ENCODE results near the gene FILIP1L. TPM values are rescaled to one million over a fixed set of nuclear protein-coding genes. Genes with fewer than 3 reads are reported as not detected.

The FILIP1L gene
- total RNA-seq, 1 donor from 2014 or later = 41.5 TPM

DNA sequence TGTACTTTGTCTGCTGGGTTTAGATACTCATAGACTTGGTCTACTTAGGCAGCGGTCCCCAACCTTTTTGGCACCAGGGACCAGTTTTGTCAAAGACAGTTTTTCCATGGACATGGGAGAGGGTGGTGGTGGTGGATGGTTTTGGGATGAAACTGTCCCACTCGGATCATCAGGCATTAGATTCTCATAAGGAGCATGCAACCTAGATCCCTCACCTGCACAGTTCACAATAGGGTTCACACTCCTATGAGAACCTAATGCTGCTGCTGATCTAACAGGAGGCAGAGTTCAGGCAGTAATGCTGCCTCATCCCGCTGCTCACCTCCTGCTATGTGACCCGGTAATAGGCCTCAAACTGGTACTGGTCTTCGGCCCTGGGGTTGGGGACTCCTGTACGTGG is 251.3 kb downstream of the FILIP1L start:
- no peaks in the 10 kb centered on the region for H3K9me3 ChIP-seq
- H3K27me3 ChIP-seq = no peaks in the 10 kb centered on the region
- no peak overlapping the region for H3K4me3 ChIP-seq
- H3K36me3 ChIP-seq = peaks cover 0 to 5% of the 10 kb centered on the region in 2 donors
- TF ChIP-seq, protein P1, sequence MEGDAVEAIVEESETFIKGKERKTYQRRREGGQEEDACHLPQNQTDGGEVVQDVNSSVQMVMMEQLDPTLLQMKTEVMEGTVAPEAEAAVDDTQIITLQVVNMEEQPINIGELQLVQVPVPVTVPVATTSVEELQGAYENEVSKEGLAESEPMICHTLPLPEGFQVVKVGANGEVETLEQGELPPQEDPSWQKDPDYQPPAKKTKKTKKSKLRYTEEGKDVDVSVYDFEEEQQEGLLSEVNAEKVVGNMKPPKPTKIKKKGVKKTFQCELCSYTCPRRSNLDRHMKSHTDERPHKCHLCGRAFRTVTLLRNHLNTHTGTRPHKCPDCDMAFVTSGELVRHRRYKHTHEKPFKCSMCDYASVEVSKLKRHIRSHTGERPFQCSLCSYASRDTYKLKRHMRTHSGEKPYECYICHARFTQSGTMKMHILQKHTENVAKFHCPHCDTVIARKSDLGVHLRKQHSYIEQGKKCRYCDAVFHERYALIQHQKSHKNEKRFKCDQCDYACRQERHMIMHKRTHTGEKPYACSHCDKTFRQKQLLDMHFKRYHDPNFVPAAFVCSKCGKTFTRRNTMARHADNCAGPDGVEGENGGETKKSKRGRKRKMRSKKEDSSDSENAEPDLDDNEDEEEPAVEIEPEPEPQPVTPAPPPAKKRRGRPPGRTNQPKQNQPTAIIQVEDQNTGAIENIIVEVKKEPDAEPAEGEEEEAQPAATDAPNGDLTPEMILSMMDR (IDR thresholded peaks at IDR 0.05) = no peak
- TF ChIP-seq POLR2A (IDR thresholded peaks at IDR 0.05) (no peak), POLR2AphosphoS5 (IDR thresholded peaks at IDR 0.05; ENCODE audit: insufficient read depth in 1 of 2, low read depth in 1 of 2) (no peak)
- H3K4me1 ChIP-seq = peaks cover 42% of the 10 kb centered on the region
- intact Hi-C loops (cut with DNase I) = no loop called here
- H3K27ac ChIP-seq = no peak overlapping the region
- no peak for DNase-seq (ENCODE audit: extremely low spot score in 2 of 2)

DNA sequence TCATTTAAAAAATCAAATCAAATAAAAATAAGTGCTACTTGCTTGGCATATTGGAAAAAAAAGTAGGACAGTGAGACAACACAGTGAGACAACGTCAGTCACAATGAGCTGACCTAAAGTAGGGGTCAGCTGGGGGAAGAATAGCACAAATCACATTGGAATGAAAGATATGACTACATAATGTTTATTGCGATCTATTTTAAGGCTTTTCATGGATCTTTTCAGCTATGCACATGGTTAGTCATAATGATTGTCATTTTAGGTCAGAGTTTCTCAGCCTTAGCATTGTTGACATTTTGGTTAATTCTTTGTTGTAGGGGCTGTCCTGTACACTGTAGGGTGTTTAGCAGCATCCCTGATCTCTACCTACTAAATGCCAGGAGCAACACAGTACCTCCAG is 252.1 kb downstream of the FILIP1L start:
- Histone ChIP-seq H3K27me3 (no peaks in the 10 kb centered on the region), H3K4me3 (no peak overlapping the region), H3K4me1 (peaks cover 34% of the 10 kb centered on the region), H3K36me3 (peaks cover 0 to 5% of the 10 kb centered on the region in 2 donors), H3K9me3 (no peaks in the 10 kb centered on the region), H3K27ac (no peak overlapping the region)
- intact Hi-C loops (cut with DNase I) = no loop called here
- DNase-seq (ENCODE audit: extremely low spot score in 2 of 2) = no peak
- TF ChIP-seq, protein P1 (IDR thresholded peaks at IDR 0.05) = no peak
- TF ChIP-seq POLR2AphosphoS5 (IDR thresholded peaks at IDR 0.05; ENCODE audit: insufficient read depth in 1 of 2, low read depth in 1 of 2) = no peak
- no peak for TF ChIP-seq POLR2A (IDR thresholded peaks at IDR 0.05)

DNA sequence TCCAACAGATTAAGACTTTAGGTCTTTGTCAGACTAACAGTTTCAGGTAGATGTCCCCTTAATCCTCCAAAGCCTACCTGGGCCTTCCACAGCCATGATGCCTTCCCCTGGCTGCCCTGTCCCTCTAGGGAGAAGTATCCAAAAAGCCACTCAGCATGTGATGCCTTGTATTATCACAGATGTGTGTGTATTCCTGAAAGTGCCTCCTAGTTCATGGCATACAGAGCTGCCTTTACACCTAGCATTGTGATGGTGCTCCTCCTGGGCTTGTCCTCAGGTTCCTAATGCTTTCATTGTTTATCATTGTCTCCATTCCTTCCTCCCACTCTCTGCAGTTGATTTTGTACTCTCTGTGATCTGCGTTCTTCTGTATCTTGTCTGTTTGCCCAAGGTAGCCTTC is 253.1 kb downstream of the FILIP1L start:
- Histone ChIP-seq H3K27me3 (no peaks in the 10 kb centered on the region), H3K36me3 (peaks cover 0 to 5% of the 10 kb centered on the region in 2 donors), H3K9me3 (no peaks in the 10 kb centered on the region), H3K4me1 (peaks cover 28% of the 10 kb centered on the region), H3K27ac (peak overlapping the region; percentile 11), H3K4me3 (no peak overlapping the region)
- DNase-seq (ENCODE audit: extremely low spot score in 2 of 2) = no peak
- TF ChIP-seq, protein P1 (IDR thresholded peaks at IDR 0.05) = no peak
- TF ChIP-seq POLR2A (IDR thresholded peaks at IDR 0.05) (no peak), POLR2AphosphoS5 (IDR thresholded peaks at IDR 0.05; ENCODE audit: insufficient read depth in 1 of 2, low read depth in 1 of 2) (no peak)
- intact Hi-C loops (cut with DNase I) = no loop called here

DNA sequence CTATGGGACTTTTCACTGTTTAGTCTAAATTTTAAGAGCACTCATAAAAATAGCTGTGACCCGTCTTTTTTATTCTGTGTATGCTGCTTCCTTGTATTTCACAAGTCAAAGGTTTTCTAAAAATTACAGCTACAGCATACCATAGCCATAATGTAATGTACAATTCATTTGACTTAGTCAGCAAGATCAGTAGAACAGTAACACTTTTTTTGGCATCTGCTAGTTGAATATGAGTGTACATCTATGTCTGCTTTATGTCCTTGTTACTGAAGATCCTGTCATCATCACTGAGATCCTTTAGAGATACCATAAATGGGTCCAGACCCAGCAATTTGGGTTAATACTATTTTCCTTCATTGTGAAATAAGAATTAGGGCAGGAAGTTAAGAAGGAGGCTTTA is 254.5 kb downstream of the FILIP1L start:
- H3K36me3 ChIP-seq = peaks cover 0 to 5% of the 10 kb centered on the region in 2 donors
- TF ChIP-seq, protein P1 (IDR thresholded peaks at IDR 0.05) = no peak
- TF ChIP-seq POLR2AphosphoS5 (IDR thresholded peaks at IDR 0.05; ENCODE audit: insufficient read depth in 1 of 2, low read depth in 1 of 2) = peak; percentile 17 to 69
- H3K4me3 ChIP-seq = no peak overlapping the region
- no peak for DNase-seq (ENCODE audit: extremely low spot score in 2 of 2)
- intact Hi-C loops (cut with DNase I) = no loop called here
- H3K9me3 ChIP-seq = no peaks in the 10 kb centered on the region
- H3K4me1 ChIP-seq = peaks cover 27% of the 10 kb centered on the region
- H3K27ac ChIP-seq = peak overlapping the region; percentile 4
- H3K27me3 ChIP-seq = no peaks in the 10 kb centered on the region

DNA sequence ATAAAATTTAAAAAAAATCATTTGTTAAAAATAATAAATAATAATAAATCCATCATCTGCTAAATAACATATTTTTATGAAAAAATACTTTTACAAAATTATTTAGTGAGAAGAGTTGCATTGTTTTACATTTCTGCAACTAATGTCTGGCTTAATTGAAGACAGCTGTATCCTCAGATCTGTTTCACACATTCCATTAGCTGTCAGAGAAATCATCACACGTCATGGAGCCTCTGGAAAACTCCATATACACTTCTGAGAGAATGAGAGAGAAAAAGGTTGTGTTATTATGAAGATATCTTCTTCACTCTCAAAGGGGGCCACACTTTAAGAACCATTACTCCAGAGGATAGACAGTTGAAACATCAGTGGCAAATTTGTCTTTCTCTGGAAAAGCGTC is 255.8 kb downstream of the FILIP1L start:
- TF ChIP-seq POLR2A (IDR thresholded peaks at IDR 0.05) = no peak
- intact Hi-C loops (cut with DNase I) = no loop called here
- Histone ChIP-seq H3K4me3 (no peak overlapping the region), H3K27ac (no peak overlapping the region), H3K36me3 (peaks cover 0 to 5% of the 10 kb centered on the region in 2 donors), H3K4me1 (peaks cover 27% of the 10 kb centered on the region), H3K9me3 (no peaks in the 10 kb centered on the region), H3K27me3 (no peaks in the 10 kb centered on the region)
- no peak for DNase-seq (ENCODE audit: extremely low spot score in 2 of 2)

All from vagina (tissue), 2 donors.